NCI-H2196 (cell line): Measurements from ENCODE around the gene CMTM2.

Experiments used
- DNase-seq: peaks from one replicate; lab custom pipeline; 2025; ENCODE audit not compliant: unreplicated experiment; lab: John Stamatoyannopoulos, UW

The CMTM2 gene, protein sequence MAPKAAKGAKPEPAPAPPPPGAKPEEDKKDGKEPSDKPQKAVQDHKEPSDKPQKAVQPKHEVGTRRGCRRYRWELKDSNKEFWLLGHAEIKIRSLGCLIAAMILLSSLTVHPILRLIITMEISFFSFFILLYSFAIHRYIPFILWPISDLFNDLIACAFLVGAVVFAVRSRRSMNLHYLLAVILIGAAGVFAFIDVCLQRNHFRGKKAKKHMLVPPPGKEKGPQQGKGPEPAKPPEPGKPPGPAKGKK

DNA sequence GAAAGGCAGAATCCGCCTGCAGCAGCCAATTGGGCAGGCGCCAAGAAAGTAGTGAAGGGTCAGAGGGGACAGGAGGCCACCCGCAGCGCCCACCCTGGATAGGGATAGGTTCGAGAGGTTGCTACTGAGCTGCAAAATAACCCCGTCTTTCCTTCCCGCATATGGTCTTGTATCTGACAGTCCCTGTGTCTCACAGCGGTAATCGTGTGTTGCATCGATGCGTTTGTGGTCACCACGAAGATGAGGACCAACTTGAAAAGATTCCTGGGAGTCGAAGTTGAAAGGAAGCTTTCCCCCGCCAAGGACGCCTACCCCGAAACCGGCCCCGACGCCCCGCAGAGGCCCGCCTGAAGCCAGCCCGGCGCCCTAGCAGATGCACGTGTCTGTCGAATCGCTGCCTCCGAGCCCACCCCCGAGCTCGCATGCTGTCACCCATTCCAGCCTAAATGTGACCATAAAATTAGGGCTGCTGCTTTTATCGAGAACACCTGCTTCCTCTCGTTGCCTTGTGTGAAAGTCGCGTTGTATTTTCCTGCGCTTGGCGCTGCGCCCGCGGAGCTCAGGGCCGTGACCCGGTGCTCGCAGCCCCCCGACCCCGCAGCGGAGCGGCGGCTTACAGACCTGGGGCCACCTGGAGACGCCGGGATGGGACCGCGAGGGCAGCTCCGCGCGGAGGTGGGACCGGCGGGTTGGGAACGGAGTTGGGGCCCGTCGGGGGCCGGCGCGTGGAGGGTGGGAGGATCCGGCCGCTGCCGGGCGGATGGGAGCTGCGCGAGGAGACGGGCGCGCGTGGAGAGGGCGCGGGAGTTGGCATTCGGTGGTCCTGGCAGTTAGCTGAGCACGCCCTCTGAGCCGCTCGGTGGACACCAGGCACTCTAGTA is at the start of gene CMTM2:
Gene CMTM2 (plus strand): TSS at position 813 of the 881 bp plus-strand sequence. CDS start 145 bp downstream, outside the sequence.
- DNase-seq: no peak

DNA sequence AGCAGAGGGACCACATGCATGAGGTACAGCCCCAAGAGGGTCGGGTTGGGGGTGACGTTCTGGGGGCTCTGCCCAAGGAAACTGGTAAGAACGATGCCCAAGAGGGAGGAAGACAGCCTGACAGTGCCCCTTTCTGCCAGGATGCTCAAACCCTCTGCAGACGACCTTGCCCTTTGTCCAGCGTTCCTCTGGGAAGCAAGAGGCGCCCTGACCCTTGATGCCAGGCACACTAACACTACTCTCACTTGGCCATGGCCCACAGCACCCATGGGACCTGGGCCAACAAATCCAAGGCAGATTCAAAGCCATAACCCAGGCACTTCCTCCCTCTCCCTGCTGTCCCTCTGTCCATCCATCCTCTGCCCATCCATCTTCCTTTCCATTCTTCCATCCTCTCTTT is 49.8 kb upstream of the CMTM2 start:
- no peak for DNase-seq

DNA sequence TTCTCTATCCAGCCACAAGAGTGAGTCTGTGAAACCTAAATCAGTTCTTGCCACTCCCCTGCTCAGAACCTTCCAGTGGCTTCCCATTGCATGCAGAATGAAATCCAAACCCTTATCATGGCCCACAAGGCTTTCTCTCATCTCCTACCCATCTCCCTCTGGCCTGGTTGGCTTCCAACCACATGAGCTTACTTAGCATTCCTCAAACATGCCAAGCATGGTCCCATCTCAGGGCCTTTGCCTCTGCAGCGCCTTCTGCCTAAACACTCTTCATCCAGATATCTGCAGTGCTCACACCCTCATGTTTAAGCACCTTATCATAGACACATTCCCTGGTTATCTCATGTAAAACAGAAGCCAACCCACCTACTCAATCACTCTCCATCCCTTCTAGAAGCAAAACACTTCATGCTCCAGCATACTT is 44.9 kb upstream of the CMTM2 start:
- no peak for DNase-seq

DNA sequence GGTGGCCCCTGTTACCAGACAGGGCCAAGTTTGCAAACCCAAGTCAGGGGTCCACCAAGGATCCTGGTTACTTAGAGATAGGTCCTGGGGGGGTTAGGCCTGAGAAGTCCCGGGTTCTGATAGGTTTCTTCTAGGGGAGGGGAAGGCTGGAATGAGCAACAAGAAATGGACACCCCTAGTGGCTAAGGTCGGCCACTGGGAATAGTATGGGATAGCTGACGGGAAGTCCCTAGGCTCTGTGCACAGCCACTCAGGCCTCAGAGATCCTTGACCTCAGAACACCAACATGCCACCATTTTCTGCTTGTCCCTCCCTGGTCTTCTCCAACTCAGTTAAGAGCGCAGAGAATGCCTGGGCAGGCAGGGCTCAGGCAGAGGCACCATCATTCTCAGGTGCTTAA is 42.7 kb upstream of the CMTM2 start:
- no peak for DNase-seq

DNA sequence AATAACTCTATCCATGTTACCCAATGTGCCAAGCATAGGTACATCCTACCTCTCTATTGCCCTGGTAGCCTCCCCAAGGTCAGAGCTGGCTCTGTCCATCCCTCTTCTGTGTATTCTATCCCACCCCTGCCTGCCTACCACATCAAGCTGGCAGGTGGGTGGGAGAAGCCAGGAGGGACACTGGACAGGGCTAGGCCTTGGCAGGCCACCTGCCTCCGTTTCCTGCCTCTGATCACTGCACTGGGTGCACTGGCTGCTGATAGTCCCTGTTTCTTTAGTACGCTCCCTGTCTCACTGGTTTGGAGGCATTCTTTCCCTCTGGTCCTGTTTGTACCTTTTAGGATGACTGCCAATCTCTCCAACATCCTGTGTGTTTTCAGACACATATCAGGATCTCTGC is 42.0 kb upstream of the CMTM2 start:
- DNase-seq: no peak

DNA sequence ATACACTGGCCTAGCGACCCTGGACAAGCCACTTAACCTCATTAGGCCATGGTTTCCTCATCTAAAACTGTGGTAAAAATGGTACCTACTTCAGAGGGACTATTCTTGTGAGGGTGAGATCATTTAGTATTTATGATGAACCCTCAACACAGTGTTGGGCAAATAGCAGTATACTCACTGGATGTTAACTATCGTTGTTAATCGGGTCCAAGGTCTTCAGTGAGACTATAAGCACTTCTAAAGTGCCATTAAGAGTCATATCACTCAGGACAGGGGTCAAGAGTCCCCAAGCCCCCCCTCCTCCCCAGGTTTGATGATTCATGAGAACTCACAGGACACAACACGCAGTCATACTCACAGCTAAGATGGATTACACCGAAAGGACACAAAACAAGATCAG is 40.4 kb upstream of the CMTM2 start:
- no peak for DNase-seq

DNA sequence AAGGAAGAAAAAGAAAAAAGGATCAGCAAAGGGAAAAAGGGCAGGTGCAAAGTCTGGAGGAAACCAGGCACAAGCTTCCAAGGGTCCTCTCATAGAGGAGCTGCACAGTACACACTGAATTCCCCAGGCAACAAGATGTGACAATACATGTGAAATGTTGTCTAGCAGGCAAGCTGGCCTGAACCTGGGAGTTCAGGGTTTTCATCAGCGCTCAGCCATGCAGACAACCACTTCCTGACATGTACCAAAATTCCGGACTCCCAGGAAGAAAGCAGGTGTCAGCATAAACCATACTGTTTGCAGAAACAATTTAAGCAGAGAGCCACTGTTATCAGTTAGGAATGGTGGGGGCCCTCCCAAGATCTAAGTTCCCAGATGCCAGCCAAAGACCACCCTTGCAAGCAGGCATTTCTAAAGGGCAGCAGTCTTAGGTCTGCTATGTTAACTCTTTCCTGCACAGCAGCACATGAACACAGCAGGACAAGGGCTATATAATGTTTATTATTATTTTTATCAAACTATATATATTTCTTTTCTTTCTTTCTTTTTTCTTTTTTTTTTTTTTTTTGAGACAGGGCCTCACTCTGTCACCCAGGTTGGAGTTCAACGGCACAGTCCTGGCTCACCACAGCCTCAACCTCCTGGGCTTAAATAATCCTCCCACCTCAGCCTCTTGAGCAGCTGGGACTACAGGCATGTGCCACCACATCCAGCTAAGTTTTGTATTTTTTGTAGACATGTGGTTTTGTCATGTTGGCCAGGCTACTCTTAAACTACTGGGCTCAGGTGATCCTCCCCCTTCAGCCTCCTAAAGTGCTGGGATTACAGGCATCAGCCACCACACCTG is 39.4 kb upstream of the CMTM2 start:
- DNase-seq: no peak

DNA sequence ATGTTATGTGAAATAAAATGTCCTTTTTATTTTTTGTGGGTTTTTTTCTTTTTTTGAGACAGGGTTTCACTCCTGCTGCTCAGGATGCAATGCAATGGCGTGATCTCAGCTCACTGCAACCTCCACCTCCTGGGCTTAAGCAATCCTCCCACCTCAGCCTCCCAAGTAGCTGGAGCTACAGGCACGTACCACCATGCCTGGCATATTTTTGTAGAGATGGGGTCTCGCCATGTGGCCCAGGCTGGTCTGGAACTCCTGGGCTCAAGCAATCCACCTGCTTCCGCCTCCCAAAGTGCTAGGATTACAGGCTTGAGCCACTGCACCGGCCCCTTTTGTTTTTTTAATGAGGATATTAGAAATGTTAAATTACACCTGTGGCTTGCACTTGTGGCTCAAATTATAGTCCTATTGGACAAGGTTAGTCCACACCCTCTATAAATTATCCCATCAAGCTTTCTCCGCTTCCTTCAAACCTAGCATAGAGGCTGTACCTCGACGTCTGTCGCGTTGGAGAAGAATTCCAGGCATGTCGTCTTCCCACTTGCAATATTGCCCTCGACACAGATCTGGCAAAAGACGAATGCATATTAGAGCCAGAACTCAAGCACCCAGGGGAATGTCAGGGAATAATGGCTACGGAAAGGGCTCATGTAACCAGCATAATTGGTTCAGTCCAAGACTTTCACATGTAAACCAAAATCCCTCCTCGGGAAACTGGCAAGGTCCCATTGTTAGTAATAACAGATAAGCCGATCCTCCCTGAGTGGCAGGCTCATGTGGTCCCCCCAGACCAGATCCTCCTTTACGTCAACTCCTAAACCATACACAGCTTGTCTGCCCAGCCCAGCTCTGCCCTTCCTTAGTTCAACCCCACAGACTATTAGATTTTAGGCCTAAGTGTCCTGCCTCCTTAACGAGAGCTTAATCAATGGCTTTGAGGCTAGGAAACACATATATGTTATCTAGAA is 37.6 kb upstream of the CMTM2 start:
- no peak for DNase-seq

DNA sequence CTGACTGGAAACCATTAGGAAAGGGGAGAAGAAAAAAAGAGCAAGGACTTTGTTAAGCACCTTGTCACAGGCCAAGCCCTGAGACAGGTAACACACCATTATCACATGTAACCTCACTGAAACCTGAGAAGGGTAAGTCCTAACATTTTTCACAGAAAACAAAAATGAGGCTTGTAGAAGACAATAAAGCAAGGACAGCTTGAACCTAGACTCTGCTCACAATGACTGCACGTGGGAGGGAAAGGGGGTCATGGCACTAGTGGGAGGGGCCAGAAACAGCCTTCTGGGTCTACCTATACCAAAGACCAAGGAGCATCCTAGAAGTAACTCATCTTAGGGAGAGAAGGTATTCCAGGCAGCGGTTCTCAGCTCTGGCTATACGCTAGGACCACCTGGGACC is 36.9 kb upstream of the CMTM2 start:
- no peak for DNase-seq

DNA sequence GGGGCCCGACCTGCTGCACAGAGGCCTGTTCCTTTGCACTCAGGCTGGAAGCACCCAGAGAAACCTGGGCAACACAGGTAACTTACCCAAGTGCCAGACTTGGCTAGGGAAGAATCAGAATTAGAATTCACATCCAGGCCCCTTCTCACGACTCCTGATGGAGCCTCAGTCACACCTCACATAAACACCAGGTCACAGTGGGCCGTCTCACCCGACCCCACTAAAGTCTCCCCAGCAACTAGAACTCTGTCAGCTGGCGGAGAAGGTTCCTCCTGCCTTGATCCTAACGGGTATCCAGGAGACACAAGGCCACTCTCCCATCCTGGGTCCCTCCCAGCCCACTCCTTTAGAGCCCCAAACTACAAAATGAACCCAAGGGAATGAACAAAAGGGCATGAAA is 35.7 kb upstream of the CMTM2 start:
- no peak for DNase-seq

DNA sequence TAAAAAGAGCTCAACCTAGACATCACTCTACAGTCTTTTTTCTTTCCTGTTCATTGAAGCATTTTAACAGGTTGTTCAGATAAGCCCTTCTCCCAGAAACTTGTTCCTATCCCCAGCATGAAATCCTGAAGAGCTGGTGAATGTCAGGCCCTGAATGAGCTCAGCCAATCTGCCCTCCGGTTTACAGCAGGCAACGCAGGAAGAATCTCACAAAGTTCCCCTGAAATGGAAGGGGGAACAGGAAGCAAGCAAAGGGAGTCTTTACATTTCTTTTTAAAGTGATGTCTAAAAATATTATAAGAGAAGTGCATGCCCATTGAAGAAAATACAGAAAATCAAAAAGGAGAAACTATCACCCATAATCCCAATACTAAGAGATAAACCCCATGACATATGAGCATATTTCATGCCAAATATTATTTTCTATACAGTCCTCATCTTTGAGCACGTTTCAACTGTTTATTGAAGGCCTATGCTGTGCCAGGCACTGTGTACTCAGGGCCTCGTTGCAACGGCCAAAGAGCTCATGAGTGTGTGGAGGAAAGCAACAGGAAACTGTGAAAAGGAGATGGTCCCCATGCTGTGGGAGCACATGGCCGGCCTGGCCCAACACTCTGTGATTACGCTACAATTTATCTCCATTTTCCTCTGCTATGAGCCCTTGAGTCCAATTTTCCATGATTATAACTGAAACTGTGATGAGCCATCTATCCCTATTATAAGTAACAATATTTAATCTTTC is 35.1 kb upstream of the CMTM2 start:
- DNase-seq: no peak

DNA sequence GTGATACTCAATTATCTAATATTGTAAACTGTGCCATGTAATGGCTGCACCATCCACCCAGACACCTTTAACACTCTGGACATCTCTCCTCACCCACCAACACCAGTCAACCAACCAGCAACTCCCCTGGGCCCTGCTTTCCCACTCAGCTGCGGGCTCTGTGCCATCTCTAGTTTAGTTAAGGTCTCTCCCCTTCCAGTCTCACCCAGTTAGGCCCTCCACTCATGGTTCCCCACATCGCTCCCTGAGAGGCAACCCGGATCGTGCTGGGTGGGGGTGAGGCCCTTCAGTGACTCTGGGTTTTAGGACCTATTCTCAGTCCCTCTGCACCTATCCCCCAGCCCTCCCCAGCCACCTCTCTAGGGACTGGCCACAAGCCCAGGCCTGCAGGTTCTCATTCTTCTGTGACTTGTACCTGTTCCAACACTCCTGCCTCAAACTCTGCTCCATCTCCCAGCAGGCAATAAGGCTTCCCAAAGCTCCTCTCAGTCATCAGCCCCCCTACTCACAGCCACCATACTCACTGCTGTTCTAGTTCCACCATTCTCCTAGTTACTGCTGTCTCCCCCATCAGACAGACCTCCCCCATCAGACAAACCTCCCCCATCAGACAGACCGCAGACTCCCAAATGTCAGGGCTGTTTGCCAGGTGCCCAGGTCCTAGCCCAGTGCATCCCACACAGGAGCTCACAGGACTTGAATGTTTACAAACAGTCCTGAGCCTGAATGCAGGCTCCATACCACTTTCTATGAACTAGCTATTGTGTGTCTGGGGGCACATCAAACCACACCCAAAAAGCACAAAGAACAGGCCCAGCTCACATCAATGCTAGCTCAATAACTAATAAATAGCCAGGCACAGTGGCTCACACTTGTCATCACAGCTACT is 31.9 kb upstream of the CMTM2 start:
- no peak for DNase-seq

DNA sequence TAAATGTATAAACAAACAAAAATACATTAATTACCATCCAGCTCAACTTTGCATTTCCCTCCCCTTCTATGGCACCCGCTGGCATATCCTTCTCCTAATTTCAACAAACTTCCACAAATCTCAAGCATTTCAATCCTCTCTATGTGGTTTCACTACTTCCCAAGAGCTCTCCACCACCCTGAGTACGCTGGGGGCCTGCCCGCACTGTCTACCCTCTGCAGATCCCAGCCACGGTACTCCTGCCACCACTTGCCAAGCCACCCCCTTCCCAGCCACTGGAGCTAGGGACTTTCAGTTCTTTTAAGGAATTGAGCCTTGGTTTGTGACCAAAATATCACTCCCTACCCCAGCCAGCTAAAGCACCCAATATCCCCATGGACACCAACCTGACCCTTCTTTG is 31.2 kb upstream of the CMTM2 start:
- no peak for DNase-seq

DNA sequence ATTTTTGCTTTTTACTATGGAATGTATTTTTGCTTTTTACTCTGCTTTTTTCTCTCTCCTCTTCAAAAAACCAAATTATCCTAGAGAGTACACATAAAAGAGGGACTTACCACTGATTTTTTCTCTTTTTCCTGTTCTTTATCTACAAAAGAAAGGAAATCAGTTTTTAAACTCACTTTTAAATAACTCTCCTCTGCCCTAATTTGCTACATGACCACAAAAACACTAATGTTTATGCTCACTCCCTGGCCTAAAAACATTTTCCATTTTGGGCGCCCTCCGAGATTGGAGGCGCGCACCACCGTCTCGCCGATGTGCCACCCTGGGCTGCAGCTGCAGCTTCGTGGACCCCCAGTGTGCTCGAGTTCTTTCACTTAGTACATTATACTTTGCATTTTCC is 30.4 kb upstream of the CMTM2 start:
- no peak for DNase-seq

DNA sequence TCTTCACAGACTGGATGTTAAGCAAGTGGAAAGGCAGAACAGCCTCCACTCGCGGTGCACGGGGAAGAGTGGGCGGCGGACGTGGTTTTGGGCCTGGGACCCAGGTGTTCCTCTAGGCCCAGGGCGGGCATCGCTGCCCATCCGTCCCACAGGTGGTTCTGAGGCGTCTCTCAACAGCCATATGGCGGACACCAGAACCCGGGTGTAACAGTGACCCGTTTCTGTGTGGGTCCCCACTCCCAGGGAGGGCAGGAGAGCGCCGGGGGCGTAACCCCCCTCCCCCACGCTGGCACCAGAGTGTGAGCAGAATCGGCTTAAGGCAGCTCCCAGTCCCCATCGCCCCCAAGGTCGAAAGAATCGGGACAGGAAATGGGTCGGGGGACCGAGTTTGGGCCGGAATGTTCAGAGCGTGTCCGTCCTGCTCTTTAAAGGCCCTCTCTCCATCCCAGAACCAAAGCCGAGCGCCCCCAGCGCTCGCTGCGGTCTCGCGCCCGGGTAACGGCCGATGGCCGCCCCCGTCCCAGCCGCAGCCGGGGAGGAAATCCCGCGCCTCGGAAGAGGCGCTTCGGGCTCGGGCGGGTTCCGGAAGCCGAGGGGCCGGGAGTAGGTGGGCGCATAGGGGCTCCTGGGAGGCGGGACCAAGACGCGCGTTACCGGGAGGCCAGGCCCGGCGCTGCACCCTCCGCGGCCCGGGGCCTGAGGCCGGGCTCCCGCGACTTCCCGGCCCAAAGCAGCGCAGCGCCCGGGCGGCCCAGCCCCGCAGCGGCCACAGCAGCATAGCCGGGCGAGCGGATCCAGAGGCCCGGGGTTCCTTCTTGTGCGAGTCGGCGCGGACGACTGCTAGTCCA is 29.8 kb upstream of the CMTM2 start, which contains the start of gene TK2:
Gene TK2 (minus strand): TSS at position 839 of the 848 bp plus-strand sequence. CDS start 61 bp downstream, at position 778.
- DNase-seq: no peak

DNA sequence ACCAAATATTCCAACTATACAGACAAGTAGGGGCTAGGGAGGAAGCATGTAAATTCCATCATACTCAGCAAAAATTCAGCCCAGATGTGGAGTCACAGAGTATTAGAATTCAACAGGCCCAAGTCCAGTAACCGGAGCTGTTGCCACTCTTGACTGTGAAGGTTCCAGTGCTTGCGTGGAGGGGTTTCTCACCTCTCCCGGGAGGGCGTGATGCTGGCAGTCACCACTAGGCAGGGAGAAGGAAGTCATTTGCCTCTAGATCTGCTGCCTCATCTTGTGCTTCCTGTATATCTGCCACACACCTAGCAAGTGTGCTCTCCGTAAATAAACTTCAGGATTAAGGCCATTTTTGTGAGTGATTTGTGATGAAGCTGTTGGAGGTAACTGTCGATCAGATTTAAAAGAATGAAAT is 27.9 kb upstream of the CMTM2 start:
- DNase-seq: peak; percentile 12

DNA sequence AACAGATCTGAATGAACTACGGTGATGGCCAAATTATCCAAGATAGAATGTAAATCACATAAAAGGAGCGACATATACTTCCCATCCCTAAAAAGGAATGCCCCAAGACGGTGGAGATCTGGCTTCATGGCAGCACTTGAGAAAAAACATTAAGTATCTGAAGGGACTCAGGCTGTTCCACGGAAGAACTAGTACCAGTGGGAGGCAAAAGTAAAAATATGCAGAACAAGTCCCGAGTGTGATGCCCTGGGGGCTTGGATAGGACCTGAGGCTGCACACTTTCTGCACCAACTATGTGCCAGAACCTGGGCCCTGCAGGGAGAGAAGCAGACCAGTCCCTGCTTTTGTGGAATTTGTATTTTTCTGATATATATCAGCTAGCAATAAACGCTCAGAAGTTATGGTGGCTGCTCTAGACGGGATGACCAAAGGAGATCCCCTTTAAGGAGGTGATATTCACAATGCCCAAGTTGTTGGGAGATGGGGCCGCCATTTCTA is 27.4 kb upstream of the CMTM2 start:
- no peak for DNase-seq
